ENCODE results near the gene RAET1E. TPM values are rescaled to one million over a fixed set of nuclear protein-coding genes. Genes with fewer than 3 reads are reported as not detected.

Gene RAET1E
- total and polyA plus RNA-seq, 2 donors (not counting 3 experiments of a cell fraction or from before 2014, with no cell fraction given): 0.04 TPM; not detected in 1

DNA sequence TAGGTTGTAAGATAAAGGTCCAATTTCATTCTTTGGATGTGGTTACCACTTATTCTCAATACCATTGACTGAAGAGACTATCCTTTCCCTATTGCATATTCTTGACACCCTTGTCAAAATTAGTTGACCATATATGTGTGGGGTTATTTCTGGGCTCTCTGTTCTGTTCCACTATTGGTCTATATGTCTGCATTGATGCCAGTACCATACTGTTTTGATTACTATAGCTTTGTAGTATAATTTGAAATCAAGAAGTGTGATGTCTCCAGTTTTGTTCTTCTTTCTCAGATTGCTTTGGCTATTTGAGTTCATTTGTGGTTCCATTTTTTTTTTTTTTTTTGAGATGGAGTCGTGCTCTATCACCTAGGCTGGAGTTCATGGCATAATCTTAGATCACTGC, 25.7 kb downstream of the RAET1E start:
- Histone ChIP-seq H3K4me1 (ENCODE audit: control insufficient read depth, extremely low read depth, insufficient read depth, low read length) (peaks cover 7% of the 10 kb centered on the region), H3K4me3 (replicated peaks in 1 of 3; ENCODE audit: insufficient read depth in 1 of 3, low read depth in 1 of 3, low read length in 3 of 3) (no peak overlapping the region), H2AFZ (ENCODE audit: low read depth, low read length) (no peak overlapping the region), H4K20me1 (replicated peaks; ENCODE audit: control insufficient read depth, extremely low read depth, insufficient read depth, low read length) (no peaks in the 10 kb centered on the region), H3K9me1 (replicated peaks; ENCODE audit: control insufficient read depth, extremely low read depth, insufficient read depth, low read length) (no peaks in the 10 kb centered on the region), H3K36me3 (ENCODE audit: control insufficient read depth in 2 of 2, extremely low read depth in 1 of 2, insufficient read depth in 2 of 2, low read length in 2 of 2) (no peaks in the 10 kb centered on the region), H3K27ac (ENCODE audit: insufficient read depth, low read depth, low read length) (no peak overlapping the region), H3K4me2 (ENCODE audit: insufficient read depth, low read length) (no peak overlapping the region), H3K9me3 (replicated peaks; ENCODE audit: control insufficient read depth, insufficient read depth, low read length) (no peaks in the 10 kb centered on the region), H3K79me2 (ENCODE audit: control insufficient read depth, insufficient read depth, low read length) (no peaks in the 10 kb centered on the region), H3K9ac (replicated peaks; ENCODE audit: extremely low read depth, insufficient read depth, low read length) (no peak overlapping the region), H3K27me3 (ENCODE audit: control insufficient read depth in 2 of 2, insufficient read depth in 2 of 2, low read length in 2 of 2) (peaks cover 9 to 11% of the 10 kb centered on the region in 2 experiments)
- CTCF ChIA-PET: no interaction called here
- no TSS peak for BruUV-seq (replicated peaks)
- no peak for FAIRE-seq
- intact Hi-C loops (cut with micrococcal nuclease): no loop called here
- POLR2A ChIA-PET: no interaction called here
- TF ChIP-seq JUN (IDR thresholded peaks at IDR 0.05; ENCODE audit: borderline replicate concordance, insufficient read depth, insufficient read length, low read depth) (no peak), MAX (IDR thresholded peaks at IDR 0.05; ENCODE audit: insufficient read depth, insufficient read length) (no peak), MYC (IDR thresholded peaks at IDR 0.05; ENCODE audit: low read depth, low read length) (no peak), POLR2A (IDR thresholded peaks at IDR 0.05; ENCODE audit: low read depth, low read length) (no peak)
- DNase-seq (ENCODE audit: low read depth, low spot score): no peak
- dilution Hi-C loops (cut with MboI; ENCODE audit: extremely low pct_ligation_motif_present, low sequenced_read_pairs): no loop called here

GRCh38 chr6:149871182-149871581, 26.7 kb downstream of the RAET1E start:
- TF ChIP-seq EZH2 (IDR thresholded peaks at IDR 0.05; ENCODE audit: borderline replicate concordance, low read depth, low read length, severe bottlenecking): no peak
- TF ChIP-seq POLR2A (IDR thresholded peaks at IDR 0.05; ENCODE audit: low read depth, low read length): no peak
- no peak for TF ChIP-seq JUN (IDR thresholded peaks at IDR 0.05; ENCODE audit: borderline replicate concordance, insufficient read depth, insufficient read length, low read depth)
- TF ChIP-seq FOS (IDR thresholded peaks at IDR 0.05; ENCODE audit: borderline replicate concordance, insufficient read depth, low read length): no peak
- no peak for TF ChIP-seq CTCF (IDR thresholded peaks at IDR 0.05; ENCODE audit: extremely low read depth in 1 of 2, insufficient read depth in 1 of 2, low read depth in 1 of 2, low read length in 2 of 2)
- no peak for TF ChIP-seq POLR2AphosphoS5 (IDR thresholded peaks at IDR 0.05; ENCODE audit: insufficient read depth, low read depth, low read length)
- TF ChIP-seq GATA2 (IDR thresholded peaks at IDR 0.05; ENCODE audit: insufficient read depth, insufficient read length, low read depth, low read length): no peak
- TF ChIP-seq MYC (IDR thresholded peaks at IDR 0.05; ENCODE audit: low read depth, low read length): no peak
- TF ChIP-seq MAX (IDR thresholded peaks at IDR 0.05; ENCODE audit: insufficient read depth, insufficient read length): no peak
- ChIA-PET CTCF (no interaction called here), POLR2A (no interaction called here)
- H3K36me3 ChIP-seq (ENCODE audit: control insufficient read depth in 2 of 2, extremely low read depth in 1 of 2, insufficient read depth in 2 of 2, low read length in 2 of 2): no peaks in the 10 kb centered on the region
- no peak overlapping the region for H3K4me2 ChIP-seq (ENCODE audit: insufficient read depth, low read length)
- no peaks in the 10 kb centered on the region for H3K9me1 ChIP-seq (replicated peaks; ENCODE audit: control insufficient read depth, extremely low read depth, insufficient read depth, low read length)
- dilution Hi-C loops (cut with MboI; ENCODE audit: extremely low pct_ligation_motif_present, low sequenced_read_pairs) (no loop called here), intact Hi-C loops (cut with micrococcal nuclease) (no loop called here)
- FAIRE-seq (no peak), DNase-seq (ENCODE audit: low read depth, low spot score) (no peak)
- no peak overlapping the region for H3K4me3 ChIP-seq (replicated peaks in 1 of 3; ENCODE audit: insufficient read depth in 1 of 3, low read depth in 1 of 3, low read length in 3 of 3)
- no peak overlapping the region for H2AFZ ChIP-seq (ENCODE audit: low read depth, low read length)
- no peaks in the 10 kb centered on the region for H3K79me2 ChIP-seq (ENCODE audit: control insufficient read depth, insufficient read depth, low read length)
- H4K20me1 ChIP-seq (replicated peaks; ENCODE audit: control insufficient read depth, extremely low read depth, insufficient read depth, low read length): no peaks in the 10 kb centered on the region
- peaks cover 3 to 5% of the 10 kb centered on the region in 2 experiments for H3K27me3 ChIP-seq (ENCODE audit: control insufficient read depth in 2 of 2, insufficient read depth in 2 of 2, low read length in 2 of 2)
- no peaks in the 10 kb centered on the region for H3K9me3 ChIP-seq (replicated peaks; ENCODE audit: control insufficient read depth, insufficient read depth, low read length)
- BruUV-seq (replicated peaks): no TSS peak
- H3K27ac ChIP-seq (ENCODE audit: insufficient read depth, low read depth, low read length): no peak overlapping the region
- H3K4me1 ChIP-seq (ENCODE audit: control insufficient read depth, extremely low read depth, insufficient read depth, low read length): peaks cover 7% of the 10 kb centered on the region
- H3K9ac ChIP-seq (replicated peaks; ENCODE audit: extremely low read depth, insufficient read depth, low read length): no peak overlapping the region
